Endothelial cell (in vitro differentiated cells): ENCODE measurements around the gene LEF1. TPM values are rescaled to one million over a fixed set of nuclear protein-coding genes. Genes with fewer than 3 reads are reported as not detected.
"Not testable (repeated sequence)": the region's sequence is repeated elsewhere in the genome, so short reads cannot be mapped to it uniquely, and the experiment has no call there.

Experiments used
- DNase-seq: peaks from one replicate; pipeline ENCODE4 v3.0.0; 2021; ENCODE audit warnings: low spot score
- H3K27ac Mint-ChIP-seq: one replicate; pipeline ENCODE4 v1.8.0; 2021; ENCODE audit warnings: mixed read lengths, inconsistent platforms; ENCODE audit not compliant: unreplicated experiment
- H3K27me3 Mint-ChIP-seq: one replicate; pipeline ENCODE4 v1.8.0; 2021; ENCODE audit warnings: mild to moderate bottlenecking, moderate library complexity, mixed read lengths, inconsistent platforms; ENCODE audit not compliant: unreplicated experiment
- H3K36me3 Mint-ChIP-seq: one replicate; pipeline ENCODE4 v1.8.0; 2021; ENCODE audit warnings: mild to moderate bottlenecking, low read depth, mixed read lengths, inconsistent platforms; ENCODE audit not compliant: unreplicated experiment
- H3K4me1 Mint-ChIP-seq: one replicate; pipeline ENCODE4 v1.8.0; 2021; ENCODE audit warnings: mild to moderate bottlenecking, mixed read lengths, inconsistent platforms; ENCODE audit not compliant: unreplicated experiment
- H3K4me3 Mint-ChIP-seq: one replicate; pipeline ENCODE4 v1.8.0; 2021; ENCODE audit warnings: mild to moderate bottlenecking, mixed read lengths, inconsistent platforms; ENCODE audit not compliant: unreplicated experiment
- H3K9me3 Mint-ChIP-seq: one replicate; pipeline ENCODE4 v1.8.0; 2021; ENCODE audit warnings: mixed read lengths, inconsistent platforms; ENCODE audit not compliant: unreplicated experiment
- CTCF ChIP-seq: fragments of 200-600 bp; sonication (generic); IDR thresholded peaks from one replicate; pipeline ENCODE4 v1.5.0; 2021; ENCODE audit warnings: antibody characterized with exemption; ENCODE audit not compliant: unreplicated experiment
- total RNA-seq: library from RNA; stranded (reverse); fragmentation: NEBNext Ultra II Directional; extraction: Animal tissue kit (Norgen Biotek cat#: 25700); gene quantifications from one replicate; pipeline ENCODE4 v1.2.1, GENCODE V29; 2021; ENCODE audit not compliant: unreplicated experiment

LEF1 gene
- total RNA-seq, 1 donor from 2014 or later = 15.9 TPM

GRCh38 chr4:108024085-108024877 lies 144.5 kb downstream of the LEF1 start:
- H3K4me3 Mint-ChIP-seq = no peak overlapping the region
- peaks cover 9% of the 10 kb centered on the region for H3K36me3 Mint-ChIP-seq
- H3K27me3 Mint-ChIP-seq = no peaks in the 10 kb centered on the region
- no peak for TF ChIP-seq CTCF
- no peak overlapping the region for H3K27ac Mint-ChIP-seq
- H3K9me3 Mint-ChIP-seq = no peaks in the 10 kb centered on the region
- no peaks in the 10 kb centered on the region for H3K4me1 Mint-ChIP-seq
- no peak for DNase-seq

- no peaks in the 10 kb centered on the region for H3K4me1 Mint-ChIP-seq
- no peaks in the 10 kb centered on the region for H3K27me3 Mint-ChIP-seq
- TF ChIP-seq CTCF = peak; percentile 7
- no peak overlapping the region for H3K27ac Mint-ChIP-seq
- no peak for DNase-seq
- H3K4me3 Mint-ChIP-seq = no peak overlapping the region
- H3K9me3 Mint-ChIP-seq = no peaks in the 10 kb centered on the region
- H3K36me3 Mint-ChIP-seq = peaks cover 8% of the 10 kb centered on the region
Measured at GRCh38 chr4:108018884-108019187, 149.9 kb downstream of the LEF1 start.

GRCh38 chr4:108018040-108018883 lies 150.5 kb downstream of the LEF1 start:
- H3K9me3 Mint-ChIP-seq = no peaks in the 10 kb centered on the region
- no peaks in the 10 kb centered on the region for H3K27me3 Mint-ChIP-seq
- peak; percentile 86 for DNase-seq
- TF ChIP-seq CTCF = peak; percentile 90
- no peak overlapping the region for H3K27ac Mint-ChIP-seq
- H3K4me3 Mint-ChIP-seq = no peak overlapping the region
- H3K36me3 Mint-ChIP-seq = peaks cover 8% of the 10 kb centered on the region
- no peaks in the 10 kb centered on the region for H3K4me1 Mint-ChIP-seq

- H3K27ac Mint-ChIP-seq = no peak overlapping the region
- peaks cover 3% of the 10 kb centered on the region for H3K4me1 Mint-ChIP-seq
- H3K36me3 Mint-ChIP-seq = peaks cover 18% of the 10 kb centered on the region
- H3K27me3 Mint-ChIP-seq = no peaks in the 10 kb centered on the region
- no peaks in the 10 kb centered on the region for H3K9me3 Mint-ChIP-seq
- no peak overlapping the region for H3K4me3 Mint-ChIP-seq
- DNase-seq = no peak
- no peak for TF ChIP-seq CTCF
Measured at GRCh38 chr4:108013955-108014354, 154.8 kb downstream of the LEF1 start.

GRCh38 chr4:108013327-108013726 lies 155.4 kb downstream of the LEF1 start:
- no peaks in the 10 kb centered on the region for H3K27me3 Mint-ChIP-seq
- no peak for DNase-seq
- no peak for TF ChIP-seq CTCF
- no peak overlapping the region for H3K4me3 Mint-ChIP-seq
- H3K36me3 Mint-ChIP-seq = peaks cover 18% of the 10 kb centered on the region
- no peaks in the 10 kb centered on the region for H3K9me3 Mint-ChIP-seq
- H3K27ac Mint-ChIP-seq = no peak overlapping the region
- peaks cover 3% of the 10 kb centered on the region for H3K4me1 Mint-ChIP-seq

GRCh38 chr4:108012382-108012781 lies 156.3 kb downstream of the LEF1 start:
- peaks cover 18% of the 10 kb centered on the region for H3K36me3 Mint-ChIP-seq
- H3K9me3 Mint-ChIP-seq, H3K4me1 Mint-ChIP-seq, H3K27me3 Mint-ChIP-seq, H3K27ac Mint-ChIP-seq, H3K4me3 Mint-ChIP-seq, DNase-seq: not testable (repeated sequence)
